ENCODE results near the gene TP53TG5. TPM values are rescaled to one million over a fixed set of nuclear protein-coding genes. Genes with fewer than 3 reads are reported as not detected.

The TP53TG5 gene
- polyA plus RNA-seq, 1 donor (not counting 4 experiments of a cell fraction or from before 2014, with no cell fraction given): not detected

GRCh38 chr20:45342855-45343531 is 35.1 kb downstream of the TP53TG5 start:
- TF ChIP-seq CTCF (optimal IDR thresholded peaks at IDR 0.05 in 1 of 3, IDR thresholded peaks at IDR 0.05 in 1 of 3, conservative IDR thresholded peaks at IDR 0.05 in 1 of 3; ENCODE audit: extremely low read depth in 1 of 3, insufficient read depth in 2 of 3, low read length in 3 of 3) (no peak), EZH2 (IDR thresholded peaks at IDR 0.05; ENCODE audit: low read length) (no peak)
- dilution Hi-C loops (cut with MboI; ENCODE audit: extremely low pct_ligation_motif_present, low sequenced_read_pairs): no loop called here

GRCh38 chr20:45341939-45342854 is 35.9 kb downstream of the TP53TG5 start:
- H3K4me1 ChIP-seq (ENCODE audit: control insufficient read depth, extremely low read depth, insufficient read depth, low read length): peaks cover 96% of the 10 kb centered on the region
- H3K9me3 ChIP-seq (ENCODE audit: control insufficient read depth, low read depth, low read length): no peaks in the 10 kb centered on the region
- no peak for TF ChIP-seq EZH2 (IDR thresholded peaks at IDR 0.05; ENCODE audit: low read length)
- DNase-seq (ENCODE audit: low read depth, low spot score) (no peak), FAIRE-seq (no peak)
- H3K79me2 ChIP-seq (ENCODE audit: control insufficient read depth, insufficient read depth, low read length): peaks cover 93% of the 10 kb centered on the region
- no peak overlapping the region for H2AFZ ChIP-seq (ENCODE audit: control insufficient read depth, low read length)
- peaks cover 4% of the 10 kb centered on the region for H3K9me1 ChIP-seq (ENCODE audit: control insufficient read depth, extremely low read depth, insufficient read depth, low read length)
- dilution Hi-C loops (cut with MboI; ENCODE audit: extremely low pct_ligation_motif_present, low sequenced_read_pairs): no loop called here
- H3K27me3 ChIP-seq (ENCODE audit: control insufficient read depth, extremely low read depth, insufficient read depth, low read length): no peaks in the 10 kb centered on the region
- peaks cover 13 to 42% of the 10 kb centered on the region in 2 experiments for H3K36me3 ChIP-seq (ENCODE audit: control insufficient read depth in 2 of 2, extremely low read depth in 1 of 2, insufficient read depth in 2 of 2, low read length in 2 of 2)
- peak overlapping the region; percentile 99 for H3K9ac ChIP-seq (ENCODE audit: control insufficient read depth, extremely low read depth, insufficient read depth, low read length)
- H4K20me1 ChIP-seq (ENCODE audit: control insufficient read depth, extremely low read depth, insufficient read depth, low read length): peaks cover 5% of the 10 kb centered on the region
- peak overlapping the region; percentile 77 for H3K4me2 ChIP-seq (ENCODE audit: control insufficient read depth, extremely low read depth, insufficient read depth, low read depth, low read length)
- peak overlapping the region in 2 of 3 experiments; percentile 36 to 100 for H3K4me3 ChIP-seq (ENCODE audit: control insufficient read depth in 2 of 3, extremely low read depth in 1 of 3, insufficient read depth in 2 of 3, low read depth in 1 of 3, low read length in 3 of 3)
- H3K27ac ChIP-seq (ENCODE audit: control insufficient read depth, insufficient read depth, low read length): peak overlapping the region; percentile 98

More at GRCh38 chr20:45342855-45343531, 35.1 kb downstream of the TP53TG5 start:
- Histone ChIP-seq H3K27ac (ENCODE audit: control insufficient read depth, insufficient read depth, low read length) (peak overlapping the region; percentile 98), H3K4me2 (ENCODE audit: control insufficient read depth, extremely low read depth, insufficient read depth, low read depth, low read length) (peak overlapping the region; percentile 77), H3K9ac (ENCODE audit: control insufficient read depth, extremely low read depth, insufficient read depth, low read length) (peak overlapping the region; percentile 99), H3K9me3 (ENCODE audit: control insufficient read depth, low read depth, low read length) (no peaks in the 10 kb centered on the region), H3K4me1 (ENCODE audit: control insufficient read depth, extremely low read depth, insufficient read depth, low read length) (peaks cover 89% of the 10 kb centered on the region), H3K36me3 (ENCODE audit: control insufficient read depth in 2 of 2, extremely low read depth in 1 of 2, insufficient read depth in 2 of 2, low read length in 2 of 2) (peaks cover 11 to 41% of the 10 kb centered on the region in 2 experiments), H3K9me1 (ENCODE audit: control insufficient read depth, extremely low read depth, insufficient read depth, low read length) (peaks cover 4% of the 10 kb centered on the region), H3K79me2 (ENCODE audit: control insufficient read depth, insufficient read depth, low read length) (peaks cover 97% of the 10 kb centered on the region), H4K20me1 (ENCODE audit: control insufficient read depth, extremely low read depth, insufficient read depth, low read length) (peaks cover 8% of the 10 kb centered on the region), H3K27me3 (ENCODE audit: control insufficient read depth, extremely low read depth, insufficient read depth, low read length) (no peaks in the 10 kb centered on the region), H2AFZ (ENCODE audit: control insufficient read depth, low read length) (no peak overlapping the region), H3K4me3 (ENCODE audit: control insufficient read depth in 2 of 3, extremely low read depth in 1 of 3, insufficient read depth in 2 of 3, low read depth in 1 of 3, low read length in 3 of 3) (peak overlapping the region in 2 of 3 experiments; percentile 99 to 100)
- FAIRE-seq: no peak
- no peak for DNase-seq (ENCODE audit: low read depth, low spot score)

Data from keratinocyte (primary cell).